ENCODE results near the gene CCDC150. TPM values are rescaled to one million over a fixed set of nuclear protein-coding genes. Genes with fewer than 3 reads are reported as not detected.

CCDC150 gene
- total and polyA plus RNA-seq, 2 of the 8 experiments (the other 6 are each of a cell fraction or from before 2014, with no cell fraction given) = 8.3 to 31.9 TPM

- Histone ChIP-seq H2BK20ac (ENCODE audit: low read length) (no peak overlapping the region), H4K91ac (replicated peaks; ENCODE audit: insufficient read length, low read length) (no peak overlapping the region), H2BK15ac (ENCODE audit: low read length) (no peak overlapping the region), H3K4me2 (ENCODE audit: insufficient read depth in 1 of 2, low read depth in 2 of 2, low read length in 2 of 2) (no peak overlapping the region), H2BK120ac (replicated peaks; ENCODE audit: low read depth, low read length) (no peak overlapping the region), H2AFZ (ENCODE audit: low read length) (no peak overlapping the region), H3K79me2 (ENCODE audit: control insufficient read depth in 1 of 2, insufficient read depth in 2 of 2, low read length in 2 of 2) (no peaks in the 10 kb centered on the region), H3K56ac (replicated peaks; ENCODE audit: insufficient read length, low read depth, low read length) (no peak overlapping the region), H3K79me1 (ENCODE audit: low read depth, low read length) (no peaks in the 10 kb centered on the region), H2BK12ac (ENCODE audit: low read depth, low read length) (no peak overlapping the region), H3K18ac (ENCODE audit: extremely low read depth, low read length) (no peak overlapping the region), H3K9ac (replicated peaks in 1 of 4; ENCODE audit: extremely low read depth in 1 of 4, low read depth in 3 of 4, low read length in 3 of 4) (no peak overlapping the region), H3K27me3 (replicated peaks in 1 of 4; ENCODE audit: control insufficient read depth in 3 of 4, extremely low read depth in 1 of 4, insufficient read depth in 3 of 4, low read length in 3 of 4) (no peaks in the 10 kb centered on the region), H2BK5ac (ENCODE audit: low read depth, low read length) (no peak overlapping the region), H4K5ac (ENCODE audit: insufficient read length, low read depth, low read length) (no peak overlapping the region), H3K23ac (ENCODE audit: insufficient read length) (no peak overlapping the region), H3K4me3 (ENCODE audit: extremely low read depth in 1 of 4, insufficient read depth in 2 of 4, low read depth in 3 of 4, low read length in 4 of 4) (no peak overlapping the region), H3K14ac (ENCODE audit: insufficient read length) (no peak overlapping the region), H3K27ac (ENCODE audit: low read depth, low read length) (no peak overlapping the region), H4K8ac (ENCODE audit: extremely low read depth, insufficient read depth, low read length) (no peak overlapping the region; the same call in 1 of the 2 replicates), H3K23me2 (ENCODE audit: low read depth, low read length) (no peaks in the 10 kb centered on the region), H4K20me1 (replicated peaks in 1 of 2; ENCODE audit: control insufficient read depth in 1 of 2, insufficient read depth in 2 of 2, low read length in 2 of 2) (no peaks in the 10 kb centered on the region), H2AK5ac (ENCODE audit: low read depth, low read length) (no peak overlapping the region), H3K4me1 (replicated peaks in 1 of 4; ENCODE audit: control insufficient read depth in 3 of 4, insufficient read depth in 4 of 4, low read length in 3 of 4) (peaks cover 0 to 3% (median 0%) of the 10 kb centered on the region in 4 experiments; a peak in 2 of 7 replicates), H3K36me3 (ENCODE audit: control insufficient read depth in 2 of 4, insufficient read depth in 4 of 4, low read length in 3 of 4) (peaks cover 0 to 4% (median 0%) of the 10 kb centered on the region in 4 experiments; a peak in 1 of 8 replicates), H3K9me3 (ENCODE audit: insufficient read depth in 2 of 2, low read depth in 1 of 2, low read length in 1 of 2) (0 out of 4 replicates have a peak, but pooled peaks cover 0 to 2% of the 10 kb centered on the region in 2 experiments), H3K4ac (replicated peaks; ENCODE audit: insufficient read length, low read depth, low read length) (no peak overlapping the region)
- DNase-seq (ENCODE audit: low read depth in 1 of 2, low spot score in 2 of 2) = no peak
- no peak for FAIRE-seq
- ChIA-PET CTCF (ENCODE audit: partially characterized antibody) (interaction anchor here (0.6 to 3.4 kb wide), 2 partner anchors 8 to 104 kb away, joined by 3 to 23 read pairs; partner anchors contain the start of gene CCDC150), POLR2A (ENCODE audit: partially characterized antibody) (no interaction called here)
- 91% methylated on average over 3 of the region's 3 CpGs; no CpG with 5 or more reads in 1 of the 2 experiments for WGBS, 2 experiments (ENCODE audit: extremely low coverage in 1 of 2, insufficient coverage in 1 of 2, insufficient read length in 1 of 2, insufficient replicate concordance in 2 of 2, low coverage in 1 of 2, low lambda C conversion rate in 2 of 2, missing lambda C conversion rate in 1 of 2)
- TF ChIP-seq EP300 (IDR thresholded peaks at IDR 0.05; ENCODE audit: borderline replicate concordance in 1 of 2, low read depth in 2 of 2, low read length in 2 of 2) = no peak
- TF ChIP-seq RAD21 (IDR thresholded peaks at IDR 0.05 in 1 of 2, conservative IDR thresholded peaks at IDR 0.05 in 1 of 2; ENCODE audit: low read depth in 2 of 2, low read length in 2 of 2) = no peak
- peak; percentile 74; the same call in 1 of the 2 replicates for TF ChIP-seq BACH1 (IDR thresholded peaks at IDR 0.05; ENCODE audit: low read length)
- TF ChIP-seq PHF8 (conservative IDR thresholded peaks at IDR 0.05; ENCODE audit: low read depth, low read length) = no peak
Measured at GRCh38 chr2:196742685-196743084, 103.2 kb downstream of the CCDC150 start.
